Glutamatergic neuron (in vitro differentiated cells): ENCODE measurements around the gene LHFPL3. TPM values are rescaled to one million over a fixed set of nuclear protein-coding genes. Genes with fewer than 3 reads are reported as not detected.

Experiments
- DNase-seq: peaks from one replicate; pipeline ENCODE4 v3.0.0; 2022
- H3K27ac Mint-ChIP-seq: one replicate; pipeline ENCODE4 v1.8.0; 2020; ENCODE audit warnings: mild to moderate bottlenecking, mixed read lengths, inconsistent platforms; ENCODE audit not compliant: unreplicated experiment
- H3K27me3 Mint-ChIP-seq: one replicate; pipeline ENCODE4 v1.8.0; 2020; ENCODE audit warnings: mild to moderate bottlenecking, moderate library complexity, mixed read lengths, inconsistent platforms; ENCODE audit not compliant: unreplicated experiment
- H3K36me3 Mint-ChIP-seq: one replicate; pipeline ENCODE4 v1.8.0; 2020; ENCODE audit warnings: mild to moderate bottlenecking, mixed read lengths, inconsistent platforms; ENCODE audit not compliant: unreplicated experiment
- H3K4me1 Mint-ChIP-seq: one replicate; pipeline ENCODE4 v1.8.0; 2020; ENCODE audit warnings: mild to moderate bottlenecking, low read depth, mixed read lengths, inconsistent platforms; ENCODE audit not compliant: unreplicated experiment
- H3K4me3 Mint-ChIP-seq: one replicate; pipeline ENCODE4 v1.8.0; 2020; ENCODE audit warnings: mild to moderate bottlenecking, mixed read lengths, inconsistent platforms; ENCODE audit not compliant: unreplicated experiment
- H3K9me3 Mint-ChIP-seq: one replicate; pipeline ENCODE4 v1.8.0; 2020; ENCODE audit warnings: mild to moderate bottlenecking, moderate library complexity, mixed read lengths, inconsistent platforms; ENCODE audit not compliant: unreplicated experiment
- total RNA-seq: library from RNA; stranded (reverse); fragmentation: NEBNext Ultra II Directional; extraction: Animal tissue kit (Norgen Biotek cat#: 25700); gene quantifications from one replicate; pipeline ENCODE4 v1.2.1, GENCODE V29; 2021; ENCODE audit not compliant: unreplicated experiment
- TF ChIP-seq, protein P1 (sequence below): fragments of 200-600 bp; sonication (generic); IDR thresholded peaks from one replicate; pipeline ENCODE4 v1.5.0; 2021; ENCODE audit not compliant: partially characterized antibody, unreplicated experiment

LHFPL3 gene
- total RNA-seq, 1 donor from 2014 or later, result not detected

DNA sequence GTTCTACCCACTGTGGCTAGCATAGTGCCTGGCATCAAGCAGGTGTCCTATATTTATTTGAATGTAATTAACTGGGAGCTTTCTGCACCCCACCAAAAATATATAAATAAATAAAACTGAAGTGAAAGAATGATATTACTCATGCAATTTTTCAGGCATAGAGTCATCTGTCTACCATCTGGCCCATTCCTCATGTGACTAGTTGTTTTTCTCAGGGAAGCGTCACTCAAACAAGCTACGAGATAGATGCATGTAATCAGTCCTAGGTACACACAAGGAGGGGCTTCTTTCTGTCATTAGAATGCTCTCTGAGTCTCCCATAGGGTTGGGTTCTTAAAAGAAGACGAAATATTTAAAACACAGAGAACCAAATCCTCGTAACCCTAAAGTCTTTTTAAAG lies 430.1 kb downstream of the LHFPL3 start:
- H3K27me3 Mint-ChIP-seq, result peaks cover 4% of the 10 kb centered on the region
- TF ChIP-seq, protein P1, sequence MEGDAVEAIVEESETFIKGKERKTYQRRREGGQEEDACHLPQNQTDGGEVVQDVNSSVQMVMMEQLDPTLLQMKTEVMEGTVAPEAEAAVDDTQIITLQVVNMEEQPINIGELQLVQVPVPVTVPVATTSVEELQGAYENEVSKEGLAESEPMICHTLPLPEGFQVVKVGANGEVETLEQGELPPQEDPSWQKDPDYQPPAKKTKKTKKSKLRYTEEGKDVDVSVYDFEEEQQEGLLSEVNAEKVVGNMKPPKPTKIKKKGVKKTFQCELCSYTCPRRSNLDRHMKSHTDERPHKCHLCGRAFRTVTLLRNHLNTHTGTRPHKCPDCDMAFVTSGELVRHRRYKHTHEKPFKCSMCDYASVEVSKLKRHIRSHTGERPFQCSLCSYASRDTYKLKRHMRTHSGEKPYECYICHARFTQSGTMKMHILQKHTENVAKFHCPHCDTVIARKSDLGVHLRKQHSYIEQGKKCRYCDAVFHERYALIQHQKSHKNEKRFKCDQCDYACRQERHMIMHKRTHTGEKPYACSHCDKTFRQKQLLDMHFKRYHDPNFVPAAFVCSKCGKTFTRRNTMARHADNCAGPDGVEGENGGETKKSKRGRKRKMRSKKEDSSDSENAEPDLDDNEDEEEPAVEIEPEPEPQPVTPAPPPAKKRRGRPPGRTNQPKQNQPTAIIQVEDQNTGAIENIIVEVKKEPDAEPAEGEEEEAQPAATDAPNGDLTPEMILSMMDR, result no peak
- no peak overlapping the region for H3K4me3 Mint-ChIP-seq
- peaks cover 8% of the 10 kb centered on the region for H3K9me3 Mint-ChIP-seq
- DNase-seq, result no peak
- no peak overlapping the region for H3K27ac Mint-ChIP-seq
- peaks cover 6% of the 10 kb centered on the region for H3K4me1 Mint-ChIP-seq
- no peaks in the 10 kb centered on the region for H3K36me3 Mint-ChIP-seq

DNA sequence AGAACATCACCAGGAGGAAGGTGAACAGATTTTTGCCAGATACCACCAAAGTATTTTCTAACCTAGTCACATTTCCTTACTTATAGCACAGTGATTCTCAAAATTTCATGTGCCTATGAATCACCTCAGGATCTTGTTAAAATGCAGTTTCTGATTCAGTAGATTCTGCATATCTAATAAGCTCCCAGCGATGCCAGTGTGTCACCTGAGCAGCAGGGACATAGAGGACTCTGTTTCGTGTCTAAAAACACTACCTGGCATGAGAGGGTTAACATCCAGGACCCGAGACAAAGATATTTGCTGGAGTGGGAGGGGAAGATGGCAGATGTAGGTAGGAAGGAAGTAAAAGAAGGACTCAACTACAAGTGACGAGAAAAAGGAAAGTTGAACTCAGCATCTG lies 433.5 kb downstream of the LHFPL3 start:
- Mint-ChIP-seq H3K4me3 (no peak overlapping the region), H3K9me3 (peaks cover 2% of the 10 kb centered on the region)

DNA sequence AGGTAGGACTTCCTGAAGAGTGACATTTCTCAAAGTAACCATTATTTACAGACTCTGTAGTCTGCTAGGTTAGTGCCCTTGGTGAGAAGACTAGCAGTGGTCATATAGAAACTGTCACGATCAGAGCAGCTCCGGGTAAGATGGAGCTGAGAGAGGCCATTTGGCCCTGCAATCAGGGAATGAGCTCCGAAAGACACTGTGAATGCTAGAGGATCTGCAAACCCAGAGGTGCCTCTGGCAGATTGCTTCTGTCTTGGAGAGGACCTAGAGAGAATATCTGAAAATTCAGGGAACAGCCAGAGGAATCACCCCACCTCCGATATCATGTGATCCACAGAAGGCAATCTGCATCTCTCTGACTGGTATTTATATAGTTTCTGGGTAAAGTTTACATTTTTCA lies 438.7 kb downstream of the LHFPL3 start:
- Mint-ChIP-seq H3K27me3 (peaks cover 1% of the 10 kb centered on the region), H3K4me3 (no peak overlapping the region), H3K9me3 (no peaks in the 10 kb centered on the region), H3K4me1 (no peaks in the 10 kb centered on the region), H3K27ac (no peak overlapping the region), H3K36me3 (no peaks in the 10 kb centered on the region)
- TF ChIP-seq, protein P1, result no peak
- DNase-seq, result no peak

More for the DNA sequence above, 433.5 kb downstream of the LHFPL3 start:
- no peaks in the 10 kb centered on the region for H3K36me3 Mint-ChIP-seq
- no peaks in the 10 kb centered on the region for H3K27me3 Mint-ChIP-seq
- H3K4me1 Mint-ChIP-seq, result peaks cover 6% of the 10 kb centered on the region
- H3K27ac Mint-ChIP-seq, result no peak overlapping the region
- no peak for DNase-seq
- TF ChIP-seq, protein P1, result no peak

DNA sequence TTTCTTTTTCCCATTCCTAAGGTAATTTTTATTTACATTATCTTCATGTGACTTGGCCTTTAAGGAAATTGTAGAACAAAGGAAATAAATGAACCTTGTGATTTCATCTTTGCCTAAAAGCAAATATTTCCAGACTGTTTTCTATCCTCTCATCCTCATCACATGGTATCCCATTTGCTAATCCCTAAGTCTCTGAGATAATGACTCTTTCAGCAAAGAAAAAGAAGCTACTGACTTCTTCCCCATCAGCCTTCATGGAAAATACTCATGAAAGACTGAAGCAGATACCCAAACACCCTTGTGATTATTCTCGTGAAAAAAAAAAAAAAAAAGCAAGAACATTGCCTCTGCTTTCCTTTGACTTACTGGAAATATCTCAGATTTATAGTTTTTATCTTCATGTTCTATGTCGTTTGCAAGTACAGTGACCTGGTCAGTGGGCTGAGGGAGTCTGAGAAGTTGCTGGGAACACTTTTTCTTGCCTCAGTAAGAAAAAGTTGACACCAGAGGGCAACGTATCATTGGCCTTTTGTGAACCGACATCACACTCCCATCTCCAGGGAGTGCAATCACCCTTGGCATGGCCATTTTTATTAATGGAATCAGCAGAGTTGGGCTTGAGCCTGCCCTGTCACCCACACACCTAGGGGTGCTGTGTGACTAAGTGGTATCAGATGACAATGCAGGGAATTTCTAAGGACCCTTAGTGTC lies 439.6 kb downstream of the LHFPL3 start:
- Mint-ChIP-seq H3K27ac (no peak overlapping the region), H3K9me3 (no peaks in the 10 kb centered on the region), H3K4me1 (no peaks in the 10 kb centered on the region), H3K4me3 (no peak overlapping the region), H3K27me3 (peaks cover 1% of the 10 kb centered on the region), H3K36me3 (no peaks in the 10 kb centered on the region)
- DNase-seq, result no peak
- TF ChIP-seq, protein P1, result no peak
